K562 (cell line): ENCODE data around the gene MBL2. TPM values are rescaled to one million over a fixed set of nuclear protein-coding genes. Genes with fewer than 3 reads are reported as not detected.

Experiments
- ATAC-seq: fragments of 200-7000 bp; cut with Tn5 transposase; 3 replicates; pipeline ENCODE4 v1.9.1; 2020; ENCODE audit warnings: moderate library complexity
- BruUV-seq: library from RNA; stranded (reverse); fragments of 400-500 nt; replicated peaks from 2 replicates; lab custom pipeline; 2021; lab: Mats Ljungman, UMichigan
- CTCF ChIA-PET: fragments of 300-600 bp; formaldehyde crosslinking; extraction: SDS; loops from one replicate; lab custom pipeline; 2021; ENCODE audit warnings: low intra/inter-chr PET ratio; lab: Yijun Ruan, JAX
- POLR2A ChIA-PET: fragments of 300-600, 350-650 bp; sonication (Branson Sonifier 250); formaldehyde crosslinking; extraction: SDS; loops from one replicate; lab custom pipeline; 2021; ENCODE audit warnings: antibody characterized with exemption, inconsistent platforms; lab: Yijun Ruan, JAX
- DNase-seq, 4 experiments: peaks; one replicate each; pipeline versions ENCODE4 v3.0.0 to v3.0.0-alpha.2; 2011 to 2018; ENCODE audit warnings: low spot score in 3 of 4, mixed read lengths in 3 of 4; ENCODE audit errors: extremely low read depth in 1 of 4
- FAIRE-seq: peaks from 2 replicates; lab custom pipeline; 2011; peaks lifted over from hg19 to GRCh38; lab: Jason Lieb, UNC
- H2AFZ ChIP-seq: 2 replicates; pipeline ENCODE4 v1.6.0; 2011; ENCODE audit warnings: low read depth, low read length, control low read depth, inconsistent platforms
- H3K27ac ChIP-seq: fragments of 200-600 bp; 3 replicates; pipeline ENCODE4 v1.8.0; 2011; ENCODE audit warnings: low read depth, mild to moderate bottlenecking, control low read depth, inconsistent platforms, low read length, moderate library complexity, mixed read lengths; ENCODE audit errors: extremely low read depth
- H3K27me3 ChIP-seq, 2 experiments: fragments of 300-600 bp in 1 of 2; 2 replicates in 1 of 2; 3 replicates in 1 of 2; pipeline versions ENCODE4 v1.6.0 to v1.8.0; 2011; ENCODE audit warnings: inconsistent platforms in 2 of 2, low read length in 2 of 2, mild to moderate bottlenecking in 1 of 2, mixed read lengths in 1 of 2, moderate library complexity in 1 of 2; ENCODE audit not compliant: control insufficient read depth in 2 of 2, insufficient read depth in 2 of 2
- H3K36me3 ChIP-seq: fragments of 300-600 bp; 3 replicates; pipeline ENCODE4 v1.8.0; 2011; ENCODE audit warnings: mild to moderate bottlenecking, low read length, inconsistent platforms; ENCODE audit not compliant: control insufficient read depth, insufficient read depth
- H3K4me1 ChIP-seq, 2 experiments: fragments of 200-600 bp in 1 of 2; replicated peaks in 1 of 2; 2 replicates in 1 of 2; 3 replicates in 1 of 2; pipeline versions ENCODE4 v1.5.1 to v1.8.0; 2011; ENCODE audit warnings: inconsistent platforms in 2 of 2, low read length in 2 of 2, mild to moderate bottlenecking in 1 of 2, mixed read lengths in 1 of 2, moderate library complexity in 1 of 2; ENCODE audit not compliant: control insufficient read depth in 2 of 2, insufficient read depth in 2 of 2
- H3K4me2 ChIP-seq: 2 replicates; pipeline ENCODE4 v1.6.1; 2011; ENCODE audit warnings: low read length, control low read depth, inconsistent platforms, mixed read lengths; ENCODE audit not compliant: insufficient read depth
- H3K4me3 ChIP-seq: fragments of 200-600 bp; sonication (generic), shearing (Covaris generic); 2 replicates; pipeline ENCODE4 v1.5.1; 2016; ENCODE audit warnings: control low read depth, inconsistent platforms
- H3K79me2 ChIP-seq: fragments of 200-600 bp; 3 replicates; pipeline ENCODE4 v1.8.0; 2011; ENCODE audit warnings: low read length, inconsistent platforms; ENCODE audit not compliant: control insufficient read depth, insufficient read depth
- H3K9ac ChIP-seq, 2 experiments: 2 replicates each; pipeline versions ENCODE4 v1.6.0 to v1.6.1; 2011; ENCODE audit warnings: low read depth in 2 of 2, low read length in 2 of 2, control low read depth in 1 of 2, inconsistent platforms in 1 of 2, mild to moderate bottlenecking in 1 of 2, mixed read lengths in 1 of 2; ENCODE audit not compliant: insufficient read depth in 1 of 2
- H3K9me1 ChIP-seq: one replicate; pipeline ENCODE4 v1.6.0; 2011; ENCODE audit warnings: inconsistent platforms, mild to moderate bottlenecking, low read length, moderate library complexity; ENCODE audit not compliant: control insufficient read depth, insufficient read depth
- H3K9me3 ChIP-seq: replicated peaks from 2 replicates; pipeline ENCODE4 v1.5.1; 2011; ENCODE audit warnings: low read depth, low read length, inconsistent platforms; ENCODE audit not compliant: control insufficient read depth, insufficient read depth
- H4K20me1 ChIP-seq: replicated peaks from 2 replicates; pipeline ENCODE4 v1.6.1; 2011; ENCODE audit warnings: low read length, inconsistent platforms, mixed read lengths; ENCODE audit not compliant: control insufficient read depth, insufficient read depth
- BRCA1 ChIP-seq, 2 experiments: fragments of 450-650 bp in 1 of 2; sonication (generic) in 1 of 2; formaldehyde crosslinking in 1 of 2; IDR thresholded peaks; 2 replicates each; pipeline versions ENCODE4 v1.5.0 to v1.6.1; 2017 to 2020; ENCODE audit warnings: mild to moderate bottlenecking in 1 of 2, missing genetic modification reagents in 1 of 2
- HDAC1 ChIP-seq, 2 experiments: fragments of 450-650 bp; IDR thresholded peaks; 2 replicates each; pipeline ENCODE4 v1.6.1; 2016 to 2017; ENCODE audit warnings: inconsistent platforms in 1 of 2, mild to moderate bottlenecking in 1 of 2, moderate library complexity in 1 of 2
- JUN ChIP-seq, 2 experiments: sonication (generic) in 1 of 2; formaldehyde crosslinking in 1 of 2; IDR thresholded peaks; 2 replicates each; pipeline versions ENCODE4 v1.6.1 to v1.8.0; 2012 to 2022; ENCODE audit warnings: borderline replicate concordance in 2 of 2, mild to moderate bottlenecking in 2 of 2, improper control_type of control experiment in 1 of 2, low read depth in 1 of 2, low read length in 1 of 2, missing genetic modification reagents in 1 of 2
- MAFG ChIP-seq: fragments of 450-650 bp; conservative IDR thresholded peaks from 2 replicates; pipeline ENCODE4 v1.6.1; 2016; ENCODE audit warnings: missing genetic modification characterization, missing compliant biosample characterization
- MYC ChIP-seq, 2 experiments: fragments of 250-450 bp in 1 of 2; sonication (Bioruptor Pico) in 1 of 2; IDR thresholded peaks; 2 replicates each; pipeline versions ENCODE4 v1.5.1 to v1.6.1; 2012 to 2021; ENCODE audit warnings: low read depth in 2 of 2, borderline replicate concordance in 1 of 2, improper control_type of control experiment in 1 of 2, low read length in 1 of 2, mild to moderate bottlenecking in 1 of 2, moderate library complexity in 1 of 2
- NR1H2 ChIP-seq: sonication (generic); formaldehyde crosslinking; IDR thresholded peaks from 2 replicates; pipeline ENCODE4 v1.4.0; 2020; ENCODE audit warnings: mild to moderate bottlenecking, missing genetic modification reagents
- RAD21 ChIP-seq, 2 experiments: fragments of 250-450 bp in 1 of 2; fragments of 450-650 bp in 1 of 2; sonication (Bioruptor Pico) in 1 of 2; formaldehyde crosslinking in 1 of 2; IDR thresholded peaks in 1 of 2; conservative IDR thresholded peaks in 1 of 2; 2 replicates each; pipeline versions ENCODE4 v1.4.0 to v1.8.0; 2020 to 2022; ENCODE audit warnings: mild to moderate bottlenecking in 2 of 2, moderate library complexity in 1 of 2
- SIN3A ChIP-seq, 2 experiments: fragments of 150-350 bp in 1 of 2; IDR thresholded peaks; 2 replicates each; pipeline ENCODE4 v1.6.1; 2011 to 2016; ENCODE audit warnings: borderline replicate concordance in 2 of 2, low read depth in 2 of 2, low read length in 2 of 2, mild to moderate bottlenecking in 2 of 2, moderate library complexity in 2 of 2; ENCODE audit not compliant: control insufficient read depth in 1 of 2
- ZC3H4 ChIP-seq: sonication (generic); formaldehyde crosslinking; IDR thresholded peaks from 2 replicates; pipeline ENCODE4 v1.9.0; 2021; ENCODE audit warnings: missing genetic modification reagents, borderline replicate concordance
- ZNF232 ChIP-seq: sonication (generic); formaldehyde crosslinking; IDR thresholded peaks from 2 replicates; pipeline ENCODE4 v1.8.0; 2022; ENCODE audit warnings: mild to moderate bottlenecking, missing genetic modification reagents
- WGBS: fragments of 100-300 bp; shearing (Covaris generic); methylation state at CpG from one replicate; pipeline ENCODE4 v1.1.6; 2016; ENCODE audit warnings: low coverage, mixed read lengths; ENCODE audit not compliant: insufficient coverage; ENCODE audit errors: missing lambda C conversion rate; 5-methylcytosine and 5-hydroxymethylcytosine counted together
- in situ Hi-C: fragments of 300-500 bp; cut with MboI; formaldehyde crosslinking; loops from 4 replicates; pipeline ENCODE4 v1.15.0; 2018; ENCODE audit warnings: inconsistent platforms, mixed read lengths
- intact Hi-C: fragments of 100-400 bp; cut with micrococcal nuclease; formaldehyde crosslinking; loops from 2 replicates; pipeline ENCODE4 v1.14.2; 2022
- polyA plus RNA-seq, 8 experiments: library from polyadenylated mRNA; depleted of rRNA in 4 of 8; stranded (reverse) in 5 of 8; unstranded in 3 of 8; fragments of >200 nt; fragmentation: Nextera tagmentation in 2 of 8; fragmentation: Illumina TruSeq in 1 of 8; extraction: Ambion mirVana in 2 of 8; extraction: Trizol in 1 of 8; gene quantifications; 2 replicates each; pipeline versions ENCODE4 v1.2.1 to v1.2.3, GENCODE V29; 2011 to 2014; ENCODE audit warnings: inconsistent platforms in 1 of 8, missing spikeins in 1 of 8
- total RNA-seq, 7 experiments: library from RNA; depleted of rRNA in 6 of 7; stranded (reverse); fragments of >200 nt in 6 of 7; fragmentation: Illumina TruSeq in 2 of 7; extraction: Trizol in 2 of 7; gene quantifications; 2 replicates each; pipeline versions ENCODE4 v1.2.1 to v1.2.3, GENCODE V29; 2011 to 2021; ENCODE audit warnings: low replicate concordance in 1 of 7
- TF ChIP-seq, protein P1 (sequence below): IDR thresholded peaks from 2 replicates; pipeline ENCODE4 v1.6.1; 2011; ENCODE audit not compliant: insufficient read length; ENCODE audit errors: extremely low read depth
- TF ChIP-seq, protein P2 (sequence below), 2 experiments: fragments of 450-650 bp; IDR thresholded peaks; 2 replicates each; pipeline ENCODE4 v1.6.1; 2018; ENCODE audit warnings: mild to moderate bottlenecking in 2 of 2, low read depth in 1 of 2; ENCODE audit not compliant: partially characterized antibody in 2 of 2
- TF ChIP-seq, protein P3 (sequence below): conservative IDR thresholded peaks from 2 replicates; pipeline ENCODE4 v1.6.1; 2011; ENCODE audit warnings: low read depth, mild to moderate bottlenecking, low read length; ENCODE audit not compliant: control insufficient read depth

MBL2 gene
- total and polyA plus RNA-seq, 9 of the 15 experiments (the other 6 are each of a cell fraction or from before 2014, with no cell fraction given): not detected

DNA sequence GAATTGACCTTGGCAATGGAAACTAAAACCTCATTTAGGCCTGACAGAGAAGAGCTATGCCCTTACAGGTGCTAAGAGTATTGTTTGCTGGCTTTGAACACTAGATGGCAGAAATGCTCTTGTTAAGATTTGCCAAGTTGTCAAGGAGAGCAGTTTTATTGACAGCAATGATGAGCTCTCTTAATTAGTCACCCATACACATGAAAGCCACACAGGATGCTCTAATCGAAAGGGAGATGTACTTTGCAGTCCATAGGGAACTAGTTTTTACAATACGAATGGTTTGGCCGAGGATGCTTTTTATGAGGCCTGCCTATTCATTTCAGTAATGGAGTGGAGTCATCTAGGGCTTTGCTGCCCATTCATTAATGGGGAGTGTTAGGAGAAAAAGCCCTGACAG is 45.4 kb upstream of the MBL2 start (continued):
- peak in 1 of 2 experiments; percentile 39; a peak in 2 of 4 replicates for TF ChIP-seq RAD21 (CRISPR knock-in tag; conservative IDR thresholded peaks at IDR 0.05 in 1 of 2, IDR thresholded peaks at IDR 0.05 in 1 of 2)
- TF ChIP-seq NR1H2 (CRISPR knock-in tag): no peak
- no peak for TF ChIP-seq ZNF232 (CRISPR knock-in tag)

DNA sequence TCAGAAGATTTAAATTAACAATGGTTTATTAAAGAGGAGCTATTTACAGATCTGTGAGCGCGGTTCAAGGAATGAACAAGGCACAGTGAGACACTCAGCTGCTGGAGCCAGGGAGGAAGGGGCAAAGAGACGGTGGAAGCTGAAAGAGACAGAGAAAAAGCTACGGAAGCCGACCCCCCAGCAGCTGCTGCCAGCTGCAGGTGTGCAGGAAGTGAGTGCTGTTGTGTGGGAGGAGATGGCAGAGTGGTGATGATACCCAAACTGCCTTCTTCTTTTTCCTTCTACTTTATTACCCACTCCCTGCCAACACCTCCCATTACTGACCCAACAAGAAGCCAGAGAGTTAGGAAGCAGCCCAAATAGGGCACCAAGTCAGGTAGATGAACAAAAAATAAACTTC is 41.9 kb upstream of the MBL2 start:
- DNase-seq: no peak
- no peak for FAIRE-seq
- Histone ChIP-seq H3K9me1 (no peaks in the 10 kb centered on the region), H3K36me3 (no peaks in the 10 kb centered on the region), H3K79me2 (no peaks in the 10 kb centered on the region), H2AFZ (no peak overlapping the region), H3K4me3 (no peak overlapping the region), H4K20me1 (no peaks in the 10 kb centered on the region), H3K27ac (no peak overlapping the region), H3K9me3 (no peaks in the 10 kb centered on the region), H3K4me2 (no peak overlapping the region), H3K27me3 (no peaks in the 10 kb centered on the region), H3K9ac (no peak overlapping the region), H3K4me1 (no peaks in the 10 kb centered on the region)
- CTCF ChIA-PET: no interaction called here
- POLR2A ChIA-PET: no interaction called here
- no peak for ATAC-seq
- BruUV-seq: no TSS peak
- intact Hi-C loops (no loop called here), in situ Hi-C loops (no loop called here)
- 7% methylated on average over 5 of the region's 5 CpGs for WGBS
- TF ChIP-seq MAFG (tag): no peak
- TF ChIP-seq, protein P1, sequence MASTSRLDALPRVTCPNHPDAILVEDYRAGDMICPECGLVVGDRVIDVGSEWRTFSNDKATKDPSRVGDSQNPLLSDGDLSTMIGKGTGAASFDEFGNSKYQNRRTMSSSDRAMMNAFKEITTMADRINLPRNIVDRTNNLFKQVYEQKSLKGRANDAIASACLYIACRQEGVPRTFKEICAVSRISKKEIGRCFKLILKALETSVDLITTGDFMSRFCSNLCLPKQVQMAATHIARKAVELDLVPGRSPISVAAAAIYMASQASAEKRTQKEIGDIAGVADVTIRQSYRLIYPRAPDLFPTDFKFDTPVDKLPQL: no peak
- no peak for TF ChIP-seq HDAC1 (IDR thresholded peaks at IDR 0.05)
- no peak for TF ChIP-seq BRCA1 (IDR thresholded peaks at IDR 0.05)
- TF ChIP-seq BRCA1 (CRISPR knock-in tag; IDR thresholded peaks at IDR 0.05): no peak
- no peak for TF ChIP-seq JUN (IDR thresholded peaks at IDR 0.05; ENCODE audit: borderline replicate concordance, low read depth, low read length)
- no peak for TF ChIP-seq JUN (CRISPR knock-in tag; IDR thresholded peaks at IDR 0.05; ENCODE audit: borderline replicate concordance)
- TF ChIP-seq, protein P2, sequence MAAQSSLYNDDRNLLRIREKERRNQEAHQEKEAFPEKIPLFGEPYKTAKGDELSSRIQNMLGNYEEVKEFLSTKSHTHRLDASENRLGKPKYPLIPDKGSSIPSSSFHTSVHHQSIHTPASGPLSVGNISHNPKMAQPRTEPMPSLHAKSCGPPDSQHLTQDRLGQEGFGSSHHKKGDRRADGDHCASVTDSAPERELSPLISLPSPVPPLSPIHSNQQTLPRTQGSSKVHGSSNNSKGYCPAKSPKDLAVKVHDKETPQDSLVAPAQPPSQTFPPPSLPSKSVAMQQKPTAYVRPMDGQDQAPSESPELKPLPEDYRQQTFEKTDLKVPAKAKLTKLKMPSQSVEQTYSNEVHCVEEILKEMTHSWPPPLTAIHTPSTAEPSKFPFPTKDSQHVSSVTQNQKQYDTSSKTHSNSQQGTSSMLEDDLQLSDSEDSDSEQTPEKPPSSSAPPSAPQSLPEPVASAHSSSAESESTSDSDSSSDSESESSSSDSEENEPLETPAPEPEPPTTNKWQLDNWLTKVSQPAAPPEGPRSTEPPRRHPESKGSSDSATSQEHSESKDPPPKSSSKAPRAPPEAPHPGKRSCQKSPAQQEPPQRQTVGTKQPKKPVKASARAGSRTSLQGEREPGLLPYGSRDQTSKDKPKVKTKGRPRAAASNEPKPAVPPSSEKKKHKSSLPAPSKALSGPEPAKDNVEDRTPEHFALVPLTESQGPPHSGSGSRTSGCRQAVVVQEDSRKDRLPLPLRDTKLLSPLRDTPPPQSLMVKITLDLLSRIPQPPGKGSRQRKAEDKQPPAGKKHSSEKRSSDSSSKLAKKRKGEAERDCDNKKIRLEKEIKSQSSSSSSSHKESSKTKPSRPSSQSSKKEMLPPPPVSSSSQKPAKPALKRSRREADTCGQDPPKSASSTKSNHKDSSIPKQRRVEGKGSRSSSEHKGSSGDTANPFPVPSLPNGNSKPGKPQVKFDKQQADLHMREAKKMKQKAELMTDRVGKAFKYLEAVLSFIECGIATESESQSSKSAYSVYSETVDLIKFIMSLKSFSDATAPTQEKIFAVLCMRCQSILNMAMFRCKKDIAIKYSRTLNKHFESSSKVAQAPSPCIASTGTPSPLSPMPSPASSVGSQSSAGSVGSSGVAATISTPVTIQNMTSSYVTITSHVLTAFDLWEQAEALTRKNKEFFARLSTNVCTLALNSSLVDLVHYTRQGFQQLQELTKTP (IDR thresholded peaks at IDR 0.05; ENCODE audit: low read depth in 1 of 2, partially characterized antibody in 2 of 2): no peak
- no peak for TF ChIP-seq ZC3H4 (CRISPR knock-in tag)
- TF ChIP-seq, protein P3, sequence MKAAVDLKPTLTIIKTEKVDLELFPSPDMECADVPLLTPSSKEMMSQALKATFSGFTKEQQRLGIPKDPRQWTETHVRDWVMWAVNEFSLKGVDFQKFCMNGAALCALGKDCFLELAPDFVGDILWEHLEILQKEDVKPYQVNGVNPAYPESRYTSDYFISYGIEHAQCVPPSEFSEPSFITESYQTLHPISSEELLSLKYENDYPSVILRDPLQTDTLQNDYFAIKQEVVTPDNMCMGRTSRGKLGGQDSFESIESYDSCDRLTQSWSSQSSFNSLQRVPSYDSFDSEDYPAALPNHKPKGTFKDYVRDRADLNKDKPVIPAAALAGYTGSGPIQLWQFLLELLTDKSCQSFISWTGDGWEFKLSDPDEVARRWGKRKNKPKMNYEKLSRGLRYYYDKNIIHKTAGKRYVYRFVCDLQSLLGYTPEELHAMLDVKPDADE: no peak
- no peak for TF ChIP-seq SIN3A (IDR thresholded peaks at IDR 0.05; ENCODE audit: borderline replicate concordance in 2 of 2, control insufficient read depth in 1 of 2, low read depth in 2 of 2, low read length in 2 of 2)
- TF ChIP-seq MYC (IDR thresholded peaks at IDR 0.05; ENCODE audit: low read depth, low read length): no peak
- no peak for TF ChIP-seq MYC (CRISPR knock-in tag; IDR thresholded peaks at IDR 0.05; ENCODE audit: borderline replicate concordance, low read depth)
